Mucosa of rectum (tissue), 2 donors: ENCODE results near the gene LRRIQ4.

Source experiments
- H3K27ac ChIP-seq, 2 donors: one replicate each; pipeline ENCODE4 v1.7.0; 2013; ENCODE audit warnings: inconsistent platforms in 2 of 2, low read depth in 2 of 2, low read length in 2 of 2
- H3K27me3 ChIP-seq, 2 donors: one replicate each; pipeline ENCODE4 v1.7.0; 2013; ENCODE audit warnings: low read length in 2 of 2; ENCODE audit not compliant: control insufficient read depth in 2 of 2, insufficient read depth in 2 of 2
- H3K36me3 ChIP-seq, 2 donors: one replicate each; pipeline ENCODE4 v1.7.0; 2013; ENCODE audit warnings: low read length in 2 of 2; ENCODE audit not compliant: control insufficient read depth in 2 of 2, insufficient read depth in 2 of 2
- H3K4me1 ChIP-seq, 2 donors: one replicate each; pipeline ENCODE4 v1.7.0; 2013; ENCODE audit warnings: low read length in 2 of 2, mild to moderate bottlenecking in 1 of 2; ENCODE audit not compliant: control insufficient read depth in 2 of 2, insufficient read depth in 2 of 2
- H3K4me3 ChIP-seq, 2 donors: one replicate each; pipeline ENCODE4 v1.7.0; 2013; ENCODE audit warnings: low read length in 2 of 2
- H3K9ac ChIP-seq, 2 donors: one replicate each; pipeline ENCODE4 v1.7.0; 2013; ENCODE audit warnings: low read length in 2 of 2, low read depth in 1 of 2, mild to moderate bottlenecking in 1 of 2
- H3K9me3 ChIP-seq, 2 donors: one replicate each; pipeline ENCODE4 v1.7.0; 2013; ENCODE audit warnings: low read length in 2 of 2; ENCODE audit not compliant: control insufficient read depth in 2 of 2
- donor health status: healthy.
- donor health status: Normal muscosa, but diverticular disease.

LRRIQ4 gene

GRCh38 chr3:169850618-169851017 is 37.9 kb downstream of the LRRIQ4 start:
- Histone ChIP-seq H3K27me3 (no peaks in the 10 kb centered on the region), H3K4me3 (no peak overlapping the region), H3K27ac (no peak overlapping the region), H3K9me3 (no peaks in the 10 kb centered on the region), H3K9ac (no peak overlapping the region), H3K4me1 (no peaks in the 10 kb centered on the region), H3K36me3 (peaks cover 34 to 42% of the 10 kb centered on the region in 2 donors)

GRCh38 chr3:169855514-169855913 is 42.8 kb downstream of the LRRIQ4 start:
- Histone ChIP-seq H3K27ac (no peak overlapping the region), H3K4me1 (no peaks in the 10 kb centered on the region), H3K9ac (no peak overlapping the region), H3K36me3 (peaks cover 46 to 58% of the 10 kb centered on the region in 2 donors), H3K27me3 (no peaks in the 10 kb centered on the region), H3K4me3 (no peak overlapping the region), H3K9me3 (no peaks in the 10 kb centered on the region)

- H3K9ac ChIP-seq, result no peak overlapping the region
- no peaks in the 10 kb centered on the region for H3K9me3 ChIP-seq
- H3K4me1 ChIP-seq, result no peaks in the 10 kb centered on the region
- H3K27ac ChIP-seq, result no peak overlapping the region
- peaks cover 47 to 54% of the 10 kb centered on the region in 2 donors for H3K36me3 ChIP-seq
- H3K4me3 ChIP-seq, result no peak overlapping the region
- no peaks in the 10 kb centered on the region for H3K27me3 ChIP-seq
These were observed 45.1 kb downstream of the LRRIQ4 start for GRCh38 chr3:169857811-169858210.

- Histone ChIP-seq H3K27ac (no peak overlapping the region), H3K27me3 (no peaks in the 10 kb centered on the region), H3K4me3 (no peak overlapping the region), H3K36me3 (peaks cover 22 to 27% of the 10 kb centered on the region in 2 donors), H3K9me3 (no peaks in the 10 kb centered on the region), H3K9ac (no peak overlapping the region), H3K4me1 (peaks cover 18 to 22% of the 10 kb centered on the region in 2 donors)
These were observed 49.2 kb downstream of the LRRIQ4 start for GRCh38 chr3:169861871-169862270.

GRCh38 chr3:169863458-169863899 is 50.8 kb downstream of the LRRIQ4 start:
- Histone ChIP-seq H3K9me3 (no peaks in the 10 kb centered on the region), H3K9ac (no peak overlapping the region), H3K27ac (peak overlapping the region in 1 of 2 donors; percentile 1), H3K4me3 (no peak overlapping the region), H3K4me1 (peaks cover 20 to 26% of the 10 kb centered on the region in 2 donors), H3K36me3 (peaks cover 12 to 14% of the 10 kb centered on the region in 2 donors), H3K27me3 (no peaks in the 10 kb centered on the region)

GRCh38 chr3:169864270-169864669 is 51.6 kb downstream of the LRRIQ4 start:
- no peak overlapping the region for H3K9ac ChIP-seq
- H3K36me3 ChIP-seq, result peaks cover 12 to 14% of the 10 kb centered on the region in 2 donors
- no peaks in the 10 kb centered on the region for H3K27me3 ChIP-seq
- peaks cover 20 to 26% of the 10 kb centered on the region in 2 donors for H3K4me1 ChIP-seq
- peak overlapping the region in 1 of 2 donors; percentile 87 for H3K27ac ChIP-seq
- no peaks in the 10 kb centered on the region for H3K9me3 ChIP-seq
- H3K4me3 ChIP-seq, result no peak overlapping the region

GRCh38 chr3:169865176-169865767 is 52.6 kb downstream of the LRRIQ4 start:
- peaks cover 20 to 30% of the 10 kb centered on the region in 2 donors for H3K4me1 ChIP-seq
- H3K27me3 ChIP-seq, result no peaks in the 10 kb centered on the region
- H3K9me3 ChIP-seq, result no peaks in the 10 kb centered on the region
- peak overlapping the region; percentile 75 to 87 for H3K27ac ChIP-seq
- H3K36me3 ChIP-seq, result peaks cover 11 to 12% of the 10 kb centered on the region in 2 donors
- peak overlapping the region; percentile 61 to 65 for H3K4me3 ChIP-seq
- peak overlapping the region; percentile 52 to 70 for H3K9ac ChIP-seq

- H3K4me1 ChIP-seq, result peaks cover 36 to 48% of the 10 kb centered on the region in 2 donors
- H3K9me3 ChIP-seq, result no peaks in the 10 kb centered on the region
- peak overlapping the region; percentile 70 to 75 for H3K4me3 ChIP-seq
- H3K36me3 ChIP-seq, result no peaks in the 10 kb centered on the region
- no peaks in the 10 kb centered on the region for H3K27me3 ChIP-seq
- H3K9ac ChIP-seq, result no peak overlapping the region
- no peak overlapping the region for H3K27ac ChIP-seq
These were observed 55.0 kb downstream of the LRRIQ4 start for GRCh38 chr3:169867584-169868210.

- Histone ChIP-seq H3K36me3 (no peaks in the 10 kb centered on the region), H3K9me3 (no peaks in the 10 kb centered on the region), H3K9ac (peak overlapping the region; percentile 41 to 69), H3K27me3 (no peaks in the 10 kb centered on the region), H3K4me3 (peak overlapping the region; percentile 70 to 75), H3K27ac (peak overlapping the region in 1 of 2 donors; percentile 29), H3K4me1 (peaks cover 33 to 47% of the 10 kb centered on the region in 2 donors)
These were observed 55.7 kb downstream of the LRRIQ4 start for GRCh38 chr3:169868369-169868768.

GRCh38 chr3:169869484-169870220 is 57.0 kb downstream of the LRRIQ4 start, which contains the start of gene LRRC31:
TSS of gene LRRC31 (minus strand) at chr3:169869935. CDS start at chr3:169869807, 128 bp downstream.
- H3K9me3 ChIP-seq, result no peaks in the 10 kb centered on the region
- H3K36me3 ChIP-seq, result no peaks in the 10 kb centered on the region
- peak within 1 kb of the TSS; percentile 71 to 81 for H3K27ac ChIP-seq
- peaks cover 28 to 37% of the 10 kb centered on the region in 2 donors for H3K4me1 ChIP-seq
- no peaks in the 10 kb centered on the region for H3K27me3 ChIP-seq
- peak within 1 kb of the TSS; percentile 66 to 69 for H3K9ac ChIP-seq
- H3K4me3 ChIP-seq, result peak within 1 kb of the TSS; percentile 70 to 75
